ENCODE measurements around the gene HBS1L. TPM values are rescaled to one million over a fixed set of nuclear protein-coding genes. Genes with fewer than 3 reads are reported as not detected.

The HBS1L gene
- total RNA-seq, 1 experiment from 2014 or later = 95.4 TPM

DNA sequence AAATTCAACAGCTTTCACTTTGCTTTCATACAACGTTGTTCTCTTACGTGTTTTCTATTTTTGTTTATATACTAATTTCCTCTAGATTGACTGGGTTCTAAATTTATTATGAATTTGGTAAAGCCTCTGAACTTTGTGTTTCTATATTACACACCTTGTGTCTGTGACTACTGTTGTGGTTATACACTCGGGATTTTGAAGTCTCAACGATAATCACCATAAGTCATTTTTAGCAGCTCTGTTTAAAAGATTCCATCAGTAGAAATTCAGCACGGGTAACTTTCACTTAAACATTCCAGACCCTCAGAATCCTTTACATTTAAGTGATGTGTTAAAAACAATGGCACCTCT is 31.8 kb upstream of the HBS1L start (continued):
- TF ChIP-seq, protein P1, sequence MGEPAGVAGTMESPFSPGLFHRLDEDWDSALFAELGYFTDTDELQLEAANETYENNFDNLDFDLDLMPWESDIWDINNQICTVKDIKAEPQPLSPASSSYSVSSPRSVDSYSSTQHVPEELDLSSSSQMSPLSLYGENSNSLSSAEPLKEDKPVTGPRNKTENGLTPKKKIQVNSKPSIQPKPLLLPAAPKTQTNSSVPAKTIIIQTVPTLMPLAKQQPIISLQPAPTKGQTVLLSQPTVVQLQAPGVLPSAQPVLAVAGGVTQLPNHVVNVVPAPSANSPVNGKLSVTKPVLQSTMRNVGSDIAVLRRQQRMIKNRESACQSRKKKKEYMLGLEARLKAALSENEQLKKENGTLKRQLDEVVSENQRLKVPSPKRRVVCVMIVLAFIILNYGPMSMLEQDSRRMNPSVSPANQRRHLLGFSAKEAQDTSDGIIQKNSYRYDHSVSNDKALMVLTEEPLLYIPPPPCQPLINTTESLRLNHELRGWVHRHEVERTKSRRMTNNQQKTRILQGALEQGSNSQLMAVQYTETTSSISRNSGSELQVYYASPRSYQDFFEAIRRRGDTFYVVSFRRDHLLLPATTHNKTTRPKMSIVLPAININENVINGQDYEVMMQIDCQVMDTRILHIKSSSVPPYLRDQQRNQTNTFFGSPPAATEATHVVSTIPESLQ (CRISPR knock-in tag; IDR thresholded peaks at IDR 0.05) = no peak
- TF ChIP-seq, protein P2, sequence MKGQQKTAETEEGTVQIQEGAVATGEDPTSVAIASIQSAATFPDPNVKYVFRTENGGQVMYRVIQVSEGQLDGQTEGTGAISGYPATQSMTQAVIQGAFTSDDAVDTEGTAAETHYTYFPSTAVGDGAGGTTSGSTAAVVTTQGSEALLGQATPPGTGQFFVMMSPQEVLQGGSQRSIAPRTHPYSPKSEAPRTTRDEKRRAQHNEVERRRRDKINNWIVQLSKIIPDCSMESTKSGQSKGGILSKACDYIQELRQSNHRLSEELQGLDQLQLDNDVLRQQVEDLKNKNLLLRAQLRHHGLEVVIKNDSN (CRISPR knock-in tag; IDR thresholded peaks at IDR 0.05) = no peak

DNA sequence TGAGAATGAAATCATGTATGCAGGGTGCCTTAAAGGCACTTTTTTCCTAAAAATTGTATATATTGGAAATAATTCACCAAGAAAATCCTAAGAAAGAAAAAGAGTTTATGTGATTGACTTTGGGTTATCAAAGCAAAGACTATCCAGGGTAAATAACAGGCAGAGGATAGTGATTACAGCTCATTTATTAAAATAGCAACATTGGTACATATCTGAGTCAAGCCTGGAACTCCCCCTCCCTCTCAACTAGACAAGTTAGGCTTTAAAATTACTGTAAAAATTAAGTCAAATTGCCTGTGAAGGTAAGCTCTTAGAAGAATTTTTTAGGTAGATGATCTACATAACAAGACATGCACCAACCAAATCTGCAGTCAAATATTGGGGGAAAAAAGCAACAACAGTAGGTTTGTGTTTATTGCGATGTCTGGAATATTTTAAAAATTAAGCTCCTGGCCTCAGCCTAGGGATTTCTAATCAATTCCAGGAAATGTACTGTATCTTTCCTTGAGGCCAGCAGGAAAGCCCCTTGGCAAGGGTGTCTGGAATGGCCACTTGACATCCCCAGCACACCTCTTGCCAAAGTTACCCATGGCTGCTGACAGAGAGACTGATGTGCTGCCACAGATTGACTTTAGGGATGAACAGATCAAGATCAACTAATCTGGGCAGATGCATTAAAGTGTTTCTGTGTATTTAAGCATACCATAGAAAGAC is 31.2 kb upstream of the HBS1L start:
- TF ChIP-seq ZBTB21 (CRISPR knock-in tag; IDR thresholded peaks at IDR 0.05; ENCODE audit: borderline replicate concordance) = no peak
- no peak for TF ChIP-seq ZMAT4 (CRISPR knock-in tag; IDR thresholded peaks at IDR 0.05)
- no peak for TF ChIP-seq CREB1 (CRISPR knock-in tag; IDR thresholded peaks at IDR 0.05)
- no peak for TF ChIP-seq HMGA2 (CRISPR knock-in tag; IDR thresholded peaks at IDR 0.05)
- no peak for TF ChIP-seq JAZF1 (CRISPR knock-in tag; IDR thresholded peaks at IDR 0.05)
- no peak for TF ChIP-seq GABPB1 (CRISPR knock-in tag; IDR thresholded peaks at IDR 0.05)
- TF ChIP-seq, protein P3, sequence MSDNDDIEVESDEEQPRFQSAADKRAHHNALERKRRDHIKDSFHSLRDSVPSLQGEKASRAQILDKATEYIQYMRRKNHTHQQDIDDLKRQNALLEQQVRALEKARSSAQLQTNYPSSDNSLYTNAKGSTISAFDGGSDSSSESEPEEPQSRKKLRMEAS (CRISPR knock-in tag; IDR thresholded peaks at IDR 0.05) = no peak
- TF ChIP-seq ZNF396 (CRISPR knock-in tag; IDR thresholded peaks at IDR 0.05; ENCODE audit: borderline replicate concordance) = no peak
- TF ChIP-seq TEAD1 (CRISPR knock-in tag; IDR thresholded peaks at IDR 0.05) = no peak
- TF ChIP-seq SOX15 (CRISPR knock-in tag; IDR thresholded peaks at IDR 0.05) = no peak
- TF ChIP-seq ELF4 (CRISPR knock-in tag; IDR thresholded peaks at IDR 0.05; ENCODE audit: low read depth) = no peak
- TF ChIP-seq ZNF416 (CRISPR knock-in tag; IDR thresholded peaks at IDR 0.05) = no peak
- Mint-ChIP-seq H3K9me3 (peaks cover 17% of the 10 kb centered on the region), H3K4me1 (peaks cover 4% of the 10 kb centered on the region; the same call in 1 of the 2 replicates), H3K36me3 (peaks cover 10% of the 10 kb centered on the region), H3K4me3 (no peak overlapping the region), H3K27ac (no peak overlapping the region), H3K27me3 (ENCODE audit: low read depth) (no peaks in the 10 kb centered on the region)
- CTCF ChIA-PET = interaction anchor here (0.6 to 2.3 kb wide), 3 partner anchors 23 to 77 kb away, joined by 3 to 7 read pairs (median 4); no protein-coding TSS in a partner anchor
- ATAC-seq (no peak), DNase-seq (ENCODE audit: low spot score) (no peak)
- POLR2A ChIA-PET = interaction anchor here (1.0 kb wide), 1 partner anchor 31 kb away, joined by 3 read pairs; the partner anchor contains the start of gene HBS1L

- DNase-seq (ENCODE audit: low spot score) = no peak
- H3K4me1 Mint-ChIP-seq = peaks cover 4% of the 10 kb centered on the region; the same call in 1 of the 2 replicates
- peaks cover 10% of the 10 kb centered on the region for H3K36me3 Mint-ChIP-seq
- no peak overlapping the region for H3K27ac Mint-ChIP-seq
- peaks cover 17% of the 10 kb centered on the region for H3K9me3 Mint-ChIP-seq
- ChIA-PET CTCF (no interaction called here), POLR2A (no interaction called here)
- no peak overlapping the region for H3K4me3 Mint-ChIP-seq
- H3K27me3 Mint-ChIP-seq (ENCODE audit: low read depth) = no peaks in the 10 kb centered on the region
- ATAC-seq = no peak
- no peak for TF ChIP-seq NR3C1 (CRISPR knock-in tag; conservative IDR thresholded peaks at IDR 0.05; ENCODE audit: low read depth)
- no peak for TF ChIP-seq AR (CRISPR knock-in tag; IDR thresholded peaks at IDR 0.05)
- TF ChIP-seq FOXP1 (CRISPR knock-in tag; IDR thresholded peaks at IDR 0.05; ENCODE audit: borderline replicate concordance) = no peak
- TF ChIP-seq FOXJ3 (CRISPR knock-in tag; IDR thresholded peaks at IDR 0.05; ENCODE audit: borderline replicate concordance) = no peak
- no peak for TF ChIP-seq TCF7 (CRISPR knock-in tag; IDR thresholded peaks at IDR 0.05; ENCODE audit: low read depth)
- no peak for TF ChIP-seq ZNF532 (CRISPR knock-in tag; IDR thresholded peaks at IDR 0.05; ENCODE audit: borderline replicate concordance)
These were observed 30.3 kb upstream of the HBS1L start for GRCh38 chr6:135084916-135085269.

Data from WTC11 (cell line).